ENCODE data around the gene PTPRG. TPM values are rescaled to one million over a fixed set of nuclear protein-coding genes. Genes with fewer than 3 reads are reported as not detected.

The PTPRG gene
- total and polyA plus RNA-seq, 2 donors (not counting 3 experiments of a cell fraction or from before 2014, with no cell fraction given): 8.9 to 39.1 TPM

- BruUV-seq (replicated peaks): no TSS peak
- DNase-seq (ENCODE audit: low read depth, low spot score) (no peak), FAIRE-seq (no peak)
- no peak overlapping the region for H3K27ac ChIP-seq (ENCODE audit: insufficient read depth, low read depth, low read length)
- intact Hi-C loops (cut with micrococcal nuclease): loop anchor here (5.0 kb wide), 1 partner anchor 195 kb away; no protein-coding TSS in a partner anchor
- peaks cover 21% of the 10 kb centered on the region for H3K4me1 ChIP-seq (ENCODE audit: control insufficient read depth, extremely low read depth, insufficient read depth, low read length)
- H2AFZ ChIP-seq (ENCODE audit: low read depth, low read length): no peak overlapping the region
- H3K4me2 ChIP-seq (ENCODE audit: insufficient read depth, low read length): no peak overlapping the region
- no peaks in the 10 kb centered on the region for H4K20me1 ChIP-seq (replicated peaks; ENCODE audit: control insufficient read depth, extremely low read depth, insufficient read depth, low read length)
- no peak for TF ChIP-seq GATA2 (IDR thresholded peaks at IDR 0.05; ENCODE audit: insufficient read depth, insufficient read length, low read depth, low read length)
- no peak for TF ChIP-seq MAX (IDR thresholded peaks at IDR 0.05; ENCODE audit: insufficient read depth, insufficient read length)
- TF ChIP-seq POLR2A (IDR thresholded peaks at IDR 0.05; ENCODE audit: low read depth, low read length): no peak
- TF ChIP-seq POLR2AphosphoS5 (IDR thresholded peaks at IDR 0.05; ENCODE audit: insufficient read depth, low read depth, low read length): no peak
- no peak for TF ChIP-seq JUN (IDR thresholded peaks at IDR 0.05; ENCODE audit: borderline replicate concordance, insufficient read depth, insufficient read length, low read depth)
- no peak for TF ChIP-seq MYC (IDR thresholded peaks at IDR 0.05; ENCODE audit: low read depth, low read length)
- no peak overlapping the region for H3K4me3 ChIP-seq (replicated peaks in 1 of 3; ENCODE audit: insufficient read depth in 1 of 3, low read depth in 1 of 3, low read length in 3 of 3)
- H3K9me3 ChIP-seq (replicated peaks; ENCODE audit: control insufficient read depth, insufficient read depth, low read length): no peaks in the 10 kb centered on the region
- CTCF ChIA-PET: no interaction called here
- POLR2A ChIA-PET: no interaction called here
- no peaks in the 10 kb centered on the region for H3K79me2 ChIP-seq (ENCODE audit: control insufficient read depth, insufficient read depth, low read length)
- no peaks in the 10 kb centered on the region for H3K36me3 ChIP-seq (ENCODE audit: control insufficient read depth in 2 of 2, extremely low read depth in 1 of 2, insufficient read depth in 2 of 2, low read length in 2 of 2)
- no peaks in the 10 kb centered on the region for H3K9me1 ChIP-seq (replicated peaks; ENCODE audit: control insufficient read depth, extremely low read depth, insufficient read depth, low read length)
- H3K9ac ChIP-seq (replicated peaks; ENCODE audit: extremely low read depth, insufficient read depth, low read length): no peak overlapping the region
- dilution Hi-C loops (cut with MboI; ENCODE audit: extremely low pct_ligation_motif_present, low sequenced_read_pairs): no loop called here
- no peaks in the 10 kb centered on the region for H3K27me3 ChIP-seq (ENCODE audit: control insufficient read depth in 2 of 2, insufficient read depth in 2 of 2, low read length in 2 of 2)
Measured at GRCh38 chr3:62172199-62172598, 610.8 kb downstream of the PTPRG start.

GRCh38 chr3:62173939-62174515, 612.7 kb downstream of the PTPRG start:
- Histone ChIP-seq H3K4me1 (ENCODE audit: control insufficient read depth, extremely low read depth, insufficient read depth, low read length) (peaks cover 20% of the 10 kb centered on the region), H3K36me3 (ENCODE audit: control insufficient read depth in 2 of 2, extremely low read depth in 1 of 2, insufficient read depth in 2 of 2, low read length in 2 of 2) (no peaks in the 10 kb centered on the region), H3K4me3 (replicated peaks in 1 of 3; ENCODE audit: insufficient read depth in 1 of 3, low read depth in 1 of 3, low read length in 3 of 3) (no peak overlapping the region), H3K27ac (ENCODE audit: insufficient read depth, low read depth, low read length) (no peak overlapping the region), H2AFZ (ENCODE audit: low read depth, low read length) (no peak overlapping the region), H3K9ac (replicated peaks; ENCODE audit: extremely low read depth, insufficient read depth, low read length) (no peak overlapping the region), H3K79me2 (ENCODE audit: control insufficient read depth, insufficient read depth, low read length) (no peaks in the 10 kb centered on the region), H3K9me3 (replicated peaks; ENCODE audit: control insufficient read depth, insufficient read depth, low read length) (no peaks in the 10 kb centered on the region), H3K9me1 (replicated peaks; ENCODE audit: control insufficient read depth, extremely low read depth, insufficient read depth, low read length) (no peaks in the 10 kb centered on the region), H4K20me1 (replicated peaks; ENCODE audit: control insufficient read depth, extremely low read depth, insufficient read depth, low read length) (no peaks in the 10 kb centered on the region), H3K27me3 (ENCODE audit: control insufficient read depth in 2 of 2, insufficient read depth in 2 of 2, low read length in 2 of 2) (no peaks in the 10 kb centered on the region), H3K4me2 (ENCODE audit: insufficient read depth, low read length) (no peak overlapping the region)
- dilution Hi-C loops (cut with MboI; ENCODE audit: extremely low pct_ligation_motif_present, low sequenced_read_pairs): no loop called here
- DNase-seq (ENCODE audit: low read depth, low spot score) (no peak), FAIRE-seq (no peak)
- POLR2A ChIA-PET: no interaction called here
- BruUV-seq (replicated peaks): no TSS peak
- CTCF ChIA-PET: interaction anchor here (0.9 to 3.7 kb wide), 3 partner anchors 13 to 15 kb away, joined by 4 to 27 read pairs (median 4); no protein-coding TSS in a partner anchor
- intact Hi-C loops (cut with micrococcal nuclease): loop anchor here (5.0 kb wide), 1 partner anchor 197 kb away; no protein-coding TSS in a partner anchor
- TF ChIP-seq POLR2A (IDR thresholded peaks at IDR 0.05; ENCODE audit: low read depth, low read length) (no peak), CTCF (IDR thresholded peaks at IDR 0.05; ENCODE audit: extremely low read depth in 1 of 2, insufficient read depth in 1 of 2, low read depth in 1 of 2, low read length in 2 of 2) (no peak), GATA2 (IDR thresholded peaks at IDR 0.05; ENCODE audit: insufficient read depth, insufficient read length, low read depth, low read length) (no peak), FOS (IDR thresholded peaks at IDR 0.05; ENCODE audit: borderline replicate concordance, insufficient read depth, low read length) (no peak), JUN (IDR thresholded peaks at IDR 0.05; ENCODE audit: borderline replicate concordance, insufficient read depth, insufficient read length, low read depth) (no peak), POLR2AphosphoS5 (IDR thresholded peaks at IDR 0.05; ENCODE audit: insufficient read depth, low read depth, low read length) (no peak), MYC (IDR thresholded peaks at IDR 0.05; ENCODE audit: low read depth, low read length) (no peak), EZH2 (IDR thresholded peaks at IDR 0.05; ENCODE audit: borderline replicate concordance, low read depth, low read length, severe bottlenecking) (no peak), MAX (IDR thresholded peaks at IDR 0.05; ENCODE audit: insufficient read depth, insufficient read length) (no peak)
